Astrocyte (in vitro differentiated cells and primary cell): ENCODE results near the gene COL5A2.

Experiments
- EZH2 ChIP-seq: IDR thresholded peaks from 2 replicates; pipeline ENCODE4 v1.6.1; 2012; ENCODE audit warnings: mild to moderate bottlenecking, low read length, inconsistent platforms; ENCODE audit not compliant: insufficient read depth
- TF ChIP-seq, protein P1 (sequence below): IDR thresholded peaks from 2 replicates; pipeline ENCODE4 v1.5.1; 2011; ENCODE audit warnings: low read depth, mild to moderate bottlenecking, inconsistent platforms, low read length, moderate library complexity; ENCODE audit not compliant: insufficient read depth

DNA sequence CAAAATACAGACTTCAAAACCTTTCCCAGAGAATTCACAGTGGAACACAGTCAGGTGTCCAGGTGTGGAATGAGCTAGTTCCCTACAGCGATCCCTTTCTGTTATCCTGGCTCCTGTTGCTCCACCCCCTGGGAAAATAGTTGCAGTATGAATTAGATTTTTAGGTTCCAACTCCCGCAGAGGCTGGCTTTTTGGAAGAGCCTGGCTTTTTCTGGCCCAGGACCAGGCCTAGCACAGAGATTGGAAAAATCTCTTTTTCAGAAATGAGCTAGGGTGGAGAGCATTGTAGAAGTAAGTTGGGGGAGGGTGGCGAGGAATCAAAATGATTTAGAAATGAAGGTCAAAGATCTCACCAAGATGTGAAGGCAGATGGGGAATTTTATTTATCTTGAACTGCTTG lies 27.1 kb downstream of the COL5A2 start:
- TF ChIP-seq, protein P1, sequence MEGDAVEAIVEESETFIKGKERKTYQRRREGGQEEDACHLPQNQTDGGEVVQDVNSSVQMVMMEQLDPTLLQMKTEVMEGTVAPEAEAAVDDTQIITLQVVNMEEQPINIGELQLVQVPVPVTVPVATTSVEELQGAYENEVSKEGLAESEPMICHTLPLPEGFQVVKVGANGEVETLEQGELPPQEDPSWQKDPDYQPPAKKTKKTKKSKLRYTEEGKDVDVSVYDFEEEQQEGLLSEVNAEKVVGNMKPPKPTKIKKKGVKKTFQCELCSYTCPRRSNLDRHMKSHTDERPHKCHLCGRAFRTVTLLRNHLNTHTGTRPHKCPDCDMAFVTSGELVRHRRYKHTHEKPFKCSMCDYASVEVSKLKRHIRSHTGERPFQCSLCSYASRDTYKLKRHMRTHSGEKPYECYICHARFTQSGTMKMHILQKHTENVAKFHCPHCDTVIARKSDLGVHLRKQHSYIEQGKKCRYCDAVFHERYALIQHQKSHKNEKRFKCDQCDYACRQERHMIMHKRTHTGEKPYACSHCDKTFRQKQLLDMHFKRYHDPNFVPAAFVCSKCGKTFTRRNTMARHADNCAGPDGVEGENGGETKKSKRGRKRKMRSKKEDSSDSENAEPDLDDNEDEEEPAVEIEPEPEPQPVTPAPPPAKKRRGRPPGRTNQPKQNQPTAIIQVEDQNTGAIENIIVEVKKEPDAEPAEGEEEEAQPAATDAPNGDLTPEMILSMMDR = no peak
- TF ChIP-seq EZH2 = no peak
